Stimulated activated CD4-positive, alpha-beta T cell treated with anti-CD3 and anti-CD28 coated beads, Interleukin-1b, Interleukin-23, amount 100 ng/mL, for 48 hours (primary cell): ENCODE measurements around the gene NAT8L.

Experiments used
- DNase-seq: peaks from one replicate; pipeline ENCODE4 v3.0.0-alpha.2; 2020

The NAT8L gene

GRCh38 chr4:2076908-2077536 is 17.9 kb downstream of the NAT8L start:
- no peak for DNase-seq

GRCh38 chr4:2077537-2078460 is 18.7 kb downstream of the NAT8L start:
- DNase-seq: no peak

GRCh38 chr4:2078584-2078983 is 19.5 kb downstream of the NAT8L start:
- DNase-seq: no peak

- no peak for DNase-seq
Observed at GRCh38 chr4:2079006-2079405, 19.9 kb downstream of the NAT8L start.

- no peak for DNase-seq
Observed at GRCh38 chr4:2079926-2080325, 20.8 kb downstream of the NAT8L start.

GRCh38 chr4:2080429-2081300 is 21.5 kb downstream of the NAT8L start:
- DNase-seq: no peak

GRCh38 chr4:2081540-2081939 is 22.4 kb downstream of the NAT8L start:
- DNase-seq: no peak

- DNase-seq: no peak
Observed at GRCh38 chr4:2082118-2082517, 23.0 kb downstream of the NAT8L start.

GRCh38 chr4:2082627-2083026 is 23.5 kb downstream of the NAT8L start:
- no peak for DNase-seq

GRCh38 chr4:2083116-2083825 is 24.1 kb downstream of the NAT8L start:
- no peak for DNase-seq

GRCh38 chr4:2083826-2084160 is 24.7 kb downstream of the NAT8L start:
- DNase-seq: no peak

GRCh38 chr4:2084316-2084715 is 25.2 kb downstream of the NAT8L start:
- DNase-seq: no peak

GRCh38 chr4:2085496-2085901 is 26.4 kb downstream of the NAT8L start:
- no peak for DNase-seq

- no peak for DNase-seq
Observed at GRCh38 chr4:2087170-2087569, 28.0 kb downstream of the NAT8L start.

GRCh38 chr4:2089222-2089621 is 30.1 kb downstream of the NAT8L start:
- no peak for DNase-seq

GRCh38 chr4:2090642-2091041 is 31.5 kb downstream of the NAT8L start:
- DNase-seq: no peak

- no peak for DNase-seq
Observed at GRCh38 chr4:2091990-2092668, 33.0 kb downstream of the NAT8L start.

GRCh38 chr4:2092669-2093053 is 33.5 kb downstream of the NAT8L start:
- no peak for DNase-seq

GRCh38 chr4:2093265-2093664 is 34.1 kb downstream of the NAT8L start:
- DNase-seq: no peak

GRCh38 chr4:2094545-2094944 is 35.4 kb downstream of the NAT8L start:
- DNase-seq: no peak

GRCh38 chr4:2095236-2096072 is 36.3 kb downstream of the NAT8L start:
- DNase-seq: no peak
